ENCODE data around the gene PDSS2. TPM values are rescaled to one million over a fixed set of nuclear protein-coding genes. Genes with fewer than 3 reads are reported as not detected.

PDSS2 gene
- polyA plus RNA-seq, 1 experiment = 11.6 TPM

DNA sequence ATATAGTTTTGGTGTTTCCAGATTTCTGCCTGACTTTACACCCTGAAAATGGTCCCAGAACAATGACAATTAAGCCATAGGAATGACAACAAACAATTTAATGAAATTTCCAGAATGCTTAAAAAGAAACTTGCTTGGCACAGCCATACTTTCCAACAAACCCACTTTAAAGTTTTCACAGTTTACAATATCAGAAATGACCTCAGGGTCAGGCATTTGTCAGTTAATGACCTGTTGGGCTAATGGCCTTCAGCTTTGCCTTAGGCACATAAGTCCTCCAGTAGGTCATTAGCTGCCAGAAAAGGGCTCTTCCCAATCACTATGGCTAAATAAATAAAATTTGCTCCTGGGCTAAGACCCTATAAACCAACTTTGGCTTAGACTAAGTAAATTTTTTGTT is 199.4 kb downstream of the PDSS2 start:
- TF ChIP-seq, protein P1, sequence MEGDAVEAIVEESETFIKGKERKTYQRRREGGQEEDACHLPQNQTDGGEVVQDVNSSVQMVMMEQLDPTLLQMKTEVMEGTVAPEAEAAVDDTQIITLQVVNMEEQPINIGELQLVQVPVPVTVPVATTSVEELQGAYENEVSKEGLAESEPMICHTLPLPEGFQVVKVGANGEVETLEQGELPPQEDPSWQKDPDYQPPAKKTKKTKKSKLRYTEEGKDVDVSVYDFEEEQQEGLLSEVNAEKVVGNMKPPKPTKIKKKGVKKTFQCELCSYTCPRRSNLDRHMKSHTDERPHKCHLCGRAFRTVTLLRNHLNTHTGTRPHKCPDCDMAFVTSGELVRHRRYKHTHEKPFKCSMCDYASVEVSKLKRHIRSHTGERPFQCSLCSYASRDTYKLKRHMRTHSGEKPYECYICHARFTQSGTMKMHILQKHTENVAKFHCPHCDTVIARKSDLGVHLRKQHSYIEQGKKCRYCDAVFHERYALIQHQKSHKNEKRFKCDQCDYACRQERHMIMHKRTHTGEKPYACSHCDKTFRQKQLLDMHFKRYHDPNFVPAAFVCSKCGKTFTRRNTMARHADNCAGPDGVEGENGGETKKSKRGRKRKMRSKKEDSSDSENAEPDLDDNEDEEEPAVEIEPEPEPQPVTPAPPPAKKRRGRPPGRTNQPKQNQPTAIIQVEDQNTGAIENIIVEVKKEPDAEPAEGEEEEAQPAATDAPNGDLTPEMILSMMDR (IDR thresholded peaks at IDR 0.05; ENCODE audit: insufficient read depth, low read depth, low read length) = no peak
- CTCF ChIA-PET = no interaction called here
- Histone ChIP-seq H3K36me3 (ENCODE audit: control insufficient read depth, insufficient read depth, low read length) (no peaks in the 10 kb centered on the region), H3K27me3 (ENCODE audit: control insufficient read depth, insufficient read depth, low read length) (no peaks in the 10 kb centered on the region), H3K4me3 (ENCODE audit: low read depth, low read length) (no peak overlapping the region)
- POLR2A ChIA-PET = no interaction called here
- no peak for DNase-seq (ENCODE audit: low read depth)

DNA sequence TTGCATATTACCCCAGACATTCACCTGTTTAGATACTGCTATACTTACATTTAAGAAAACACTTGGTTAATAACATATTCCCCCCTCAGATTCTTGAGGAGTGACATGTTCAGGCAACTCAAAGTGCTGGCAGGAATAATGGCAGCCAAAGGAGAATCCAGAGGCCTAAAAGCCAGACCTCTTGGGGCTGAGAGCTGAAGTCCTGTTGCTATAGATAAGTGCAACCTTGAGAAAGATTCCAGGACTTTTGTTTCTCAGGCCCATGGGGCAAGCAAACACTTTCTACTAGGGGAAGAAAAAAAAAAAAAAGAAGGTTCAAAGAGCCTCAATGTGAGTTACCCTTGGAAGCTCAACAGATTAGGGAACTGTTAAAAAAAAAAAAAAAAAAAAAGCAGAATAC is 211.2 kb downstream of the PDSS2 start:
- TF ChIP-seq, protein P1 (IDR thresholded peaks at IDR 0.05; ENCODE audit: insufficient read depth, low read depth, low read length) = no peak
- H3K36me3 ChIP-seq (ENCODE audit: control insufficient read depth, insufficient read depth, low read length) = no peaks in the 10 kb centered on the region
- POLR2A ChIA-PET = no interaction called here
- no peak overlapping the region for H3K4me3 ChIP-seq (ENCODE audit: low read depth, low read length)
- CTCF ChIA-PET = no interaction called here
- no peak for DNase-seq (ENCODE audit: low read depth)
- H3K27me3 ChIP-seq (ENCODE audit: control insufficient read depth, insufficient read depth, low read length) = no peaks in the 10 kb centered on the region

DNA sequence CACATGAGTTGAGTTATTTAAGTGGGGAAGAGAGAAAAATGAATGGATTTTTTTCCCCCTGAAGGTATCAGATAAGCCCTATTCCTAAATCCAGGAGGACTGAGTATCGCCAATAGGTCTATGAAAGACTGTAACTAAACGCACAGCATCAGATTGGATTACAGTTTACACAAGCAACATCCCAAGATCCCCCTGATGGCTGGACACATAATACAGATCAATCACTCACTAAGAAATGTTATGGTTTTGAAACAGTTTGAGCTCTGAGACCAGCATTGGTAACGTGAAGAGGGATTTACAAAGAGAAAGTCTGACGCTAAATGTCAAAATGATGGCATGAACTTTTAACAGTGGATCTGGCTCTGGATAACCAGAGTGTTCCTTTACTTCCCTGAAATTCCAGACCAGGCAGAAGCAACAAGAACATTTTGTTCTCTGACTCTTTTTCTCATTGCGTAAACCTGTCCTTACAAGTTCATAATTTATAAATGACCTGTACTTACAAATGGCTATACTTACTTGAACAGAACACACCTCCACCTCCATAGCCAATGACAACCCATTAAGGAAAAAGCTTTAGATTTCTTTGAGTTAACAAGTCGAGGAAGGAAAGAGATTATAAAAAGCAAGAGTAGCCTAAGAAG is 212.3 kb downstream of the PDSS2 start:
- Histone ChIP-seq H3K27me3 (ENCODE audit: control insufficient read depth, insufficient read depth, low read length) (no peaks in the 10 kb centered on the region), H3K4me3 (ENCODE audit: low read depth, low read length) (no peak overlapping the region), H3K36me3 (ENCODE audit: control insufficient read depth, insufficient read depth, low read length) (no peaks in the 10 kb centered on the region)
- CTCF ChIA-PET = interaction anchor here (0.6 to 0.7 kb wide), 2 partner anchors 34 to 71 kb away, joined by 3 to 4 read pairs; no protein-coding TSS in a partner anchor
- POLR2A ChIA-PET = no interaction called here
- TF ChIP-seq, protein P1 (IDR thresholded peaks at IDR 0.05; ENCODE audit: insufficient read depth, low read depth, low read length) = no peak
- no peak for DNase-seq (ENCODE audit: low read depth)

- Histone ChIP-seq H3K36me3 (ENCODE audit: control insufficient read depth, insufficient read depth, low read length) (no peaks in the 10 kb centered on the region), H3K27me3 (ENCODE audit: control insufficient read depth, insufficient read depth, low read length) (no peaks in the 10 kb centered on the region), H3K4me3 (ENCODE audit: low read depth, low read length) (no peak overlapping the region)
- CTCF ChIA-PET = interaction anchor here (0.6 to 0.7 kb wide), 2 partner anchors 72 to 1015 kb away, joined by 3 read pairs; no protein-coding TSS in a partner anchor
- TF ChIP-seq, protein P1 (IDR thresholded peaks at IDR 0.05; ENCODE audit: insufficient read depth, low read depth, low read length) = no peak
- no peak for DNase-seq (ENCODE audit: low read depth)
- POLR2A ChIA-PET = no interaction called here
These were observed 213.0 kb downstream of the PDSS2 start for GRCh38 chr6:107246249-107246971.

GRCh38 chr6:107244742-107245480 is 214.5 kb downstream of the PDSS2 start:
- TF ChIP-seq, protein P1 (IDR thresholded peaks at IDR 0.05; ENCODE audit: insufficient read depth, low read depth, low read length) = no peak
- Histone ChIP-seq H3K27me3 (ENCODE audit: control insufficient read depth, insufficient read depth, low read length) (no peaks in the 10 kb centered on the region), H3K4me3 (ENCODE audit: low read depth, low read length) (no peak overlapping the region), H3K36me3 (ENCODE audit: control insufficient read depth, insufficient read depth, low read length) (no peaks in the 10 kb centered on the region)
- CTCF ChIA-PET = no interaction called here
- DNase-seq (ENCODE audit: low read depth) = no peak
- POLR2A ChIA-PET = no interaction called here

Data from BJ (cell line).